Smooth muscle cell (in vitro differentiated cells): ENCODE data around the gene GSK3A. TPM values are rescaled to one million over a fixed set of nuclear protein-coding genes. Genes with fewer than 3 reads are reported as not detected.

ENCODE experiments used
- DNase-seq: peaks from one replicate; lab custom pipeline; 2025; ENCODE audit not compliant: unreplicated experiment; lab: John Stamatoyannopoulos, UW
- H2AFZ ChIP-seq: fragments of 200-600 bp; sonication (generic); 2 replicates; pipeline ENCODE4 v1.6.0; 2016; ENCODE audit warnings: antibody characterized with exemption, low read depth, mild to moderate bottlenecking
- H3F3A ChIP-seq: fragments of 200-600 bp; sonication (generic); 2 replicates; pipeline ENCODE4 v1.6.0; 2017; ENCODE audit warnings: antibody characterized with exemption, low read depth
- H3K27ac ChIP-seq: fragments of 200-600 bp; sonication (generic); 2 replicates; pipeline ENCODE4 v1.5.1; 2016; ENCODE audit warnings: low read depth, mild to moderate bottlenecking
- H3K27me3 ChIP-seq: fragments of 200-600 bp; sonication (generic); 2 replicates; pipeline ENCODE4 v1.6.1; 2016; ENCODE audit warnings: low read depth, mild to moderate bottlenecking
- H3K36me3 ChIP-seq: fragments of 200-600 bp; sonication (generic); 2 replicates; pipeline ENCODE4 v1.5.1; 2016; ENCODE audit warnings: low read depth
- H3K4me1 ChIP-seq: fragments of 200-600 bp; sonication (generic); 2 replicates; pipeline ENCODE4 v1.5.1; 2016; ENCODE audit warnings: low read depth
- H3K4me2 ChIP-seq: fragments of 200-600 bp; sonication (generic); 2 replicates; pipeline ENCODE4 v1.6.0; 2016; ENCODE audit warnings: mild to moderate bottlenecking
- H3K4me3 ChIP-seq: fragments of 200-600 bp; sonication (generic); 2 replicates; pipeline ENCODE4 v1.5.1; 2016; ENCODE audit warnings: mild to moderate bottlenecking
- H3K79me2 ChIP-seq: fragments of 200-600 bp; sonication (generic); 2 replicates; pipeline ENCODE4 v1.6.0; 2016; ENCODE audit warnings: low read depth, mild to moderate bottlenecking
- H3K9ac ChIP-seq: fragments of 200-600 bp; sonication (generic); 2 replicates; pipeline ENCODE4 v1.6.0; 2016; ENCODE audit warnings: low read depth
- H3K9me3 ChIP-seq: fragments of 200-600 bp; sonication (generic); replicated peaks from 2 replicates; pipeline ENCODE4 v1.5.1; 2016; ENCODE audit warnings: low read depth
- H4K20me1 ChIP-seq: fragments of 200-600 bp; sonication (generic); 2 replicates; pipeline ENCODE4 v1.6.0; 2016; ENCODE audit warnings: low read depth
- CTCF ChIP-seq: fragments of 200-600 bp; sonication (generic); IDR thresholded peaks from 2 replicates; pipeline ENCODE4 v1.5.1; 2017; ENCODE audit warnings: borderline replicate concordance, mild to moderate bottlenecking, antibody characterized with exemption; ENCODE audit not compliant: insufficient read depth, poor library complexity, severe bottlenecking
- WGBS: methylation state at CpG from one replicate; pipeline ENCODE4 v1.1.7; 2016; ENCODE audit warnings: low lambda C conversion rate; 5-methylcytosine and 5-hydroxymethylcytosine counted together
- polyA plus RNA-seq: library from polyadenylated mRNA; unstranded; fragments of >200 nt; fragmentation: Nextera tagmentation; extraction: Ambion mirVana; gene quantifications from 2 replicates; pipeline ENCODE4 v1.2.1, GENCODE V29; 2016
- total RNA-seq: library from RNA; depleted of rRNA; stranded (reverse); fragments of >200 nt; gene quantifications from 2 replicates; pipeline ENCODE4 v1.2.3, GENCODE V29; 2014

GSK3A gene
- total and polyA plus RNA-seq, 2 experiments from 2014 or later = 27.4 to 39.0 TPM

DNA sequence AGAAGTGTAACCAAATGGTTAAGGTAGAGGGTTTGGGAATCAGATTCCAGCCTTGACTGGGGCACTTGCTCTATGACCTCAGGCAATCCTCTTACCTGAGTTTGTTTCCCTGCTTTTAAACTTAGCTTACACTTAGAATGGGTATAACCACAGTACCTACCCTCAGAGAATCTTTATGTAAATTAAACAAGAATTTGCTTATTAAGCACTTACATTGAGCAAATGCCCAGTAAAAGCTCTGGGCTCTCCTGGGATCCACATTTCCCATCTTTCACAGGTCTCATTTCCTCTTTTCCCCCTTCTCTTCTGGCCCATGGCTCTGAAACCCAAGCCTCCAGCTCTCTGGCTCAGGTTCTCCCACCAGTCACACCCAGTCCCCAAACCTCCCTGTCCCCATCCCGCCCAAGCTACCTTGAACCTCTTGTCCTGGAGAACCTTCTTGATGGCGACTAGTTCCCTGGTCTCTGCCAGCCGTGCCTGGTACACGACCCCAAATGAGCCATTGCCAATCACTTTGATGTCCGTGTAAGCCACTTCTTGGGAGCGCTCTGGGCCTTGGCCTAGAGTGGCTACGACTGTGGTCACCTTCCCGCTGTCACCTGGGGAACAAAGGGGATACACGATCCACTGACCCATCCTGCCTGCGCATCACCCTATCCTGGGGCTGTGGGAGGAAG, 2.7 kb downstream of the GSK3A start:
- Histone ChIP-seq H3F3A (peaks cover 5% of the 10 kb centered on the region), H3K27ac (no peak overlapping the region), H3K27me3 (no peaks in the 10 kb centered on the region), H4K20me1 (peaks cover 57% of the 10 kb centered on the region), H3K36me3 (no peaks in the 10 kb centered on the region), H2AFZ (no peak overlapping the region), H3K9me3 (no peaks in the 10 kb centered on the region), H3K4me3 (no peak overlapping the region), H3K4me2 (no peak overlapping the region), H3K4me1 (peaks cover 15% of the 10 kb centered on the region), H3K9ac (no peak overlapping the region), H3K79me2 (peaks cover 42% of the 10 kb centered on the region)
- DNase-seq = no peak
- 97% methylated on average over 10 of the region's 10 CpGs for WGBS
- TF ChIP-seq CTCF = no peak

DNA sequence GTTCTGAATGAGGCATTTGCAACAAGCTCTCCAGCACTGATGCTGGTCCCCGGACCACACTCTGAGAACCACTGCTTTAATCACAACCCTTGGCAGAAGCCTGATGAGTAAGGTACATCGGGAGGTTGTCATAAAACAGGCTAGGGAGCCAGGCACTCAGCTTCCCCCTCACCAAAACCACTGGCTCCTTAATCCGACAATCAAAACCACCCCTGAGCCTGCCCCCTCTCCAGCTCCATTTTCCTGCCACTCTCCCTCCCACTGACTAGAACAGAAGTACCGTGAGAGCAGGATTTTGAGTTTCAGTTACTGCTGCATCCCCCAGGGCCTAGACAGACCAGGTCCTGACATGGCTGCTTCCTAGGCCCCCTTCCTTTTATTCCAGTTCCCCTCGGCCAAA, 7.2 kb downstream of the GSK3A start:
- Histone ChIP-seq H4K20me1 (peaks cover 85% of the 10 kb centered on the region), H3K4me2 (no peak overlapping the region), H3K4me1 (no peaks in the 10 kb centered on the region), H3K9ac (no peak overlapping the region), H3K79me2 (peaks cover 22% of the 10 kb centered on the region), H3K27me3 (no peaks in the 10 kb centered on the region), H3K9me3 (no peaks in the 10 kb centered on the region), H3K36me3 (no peaks in the 10 kb centered on the region), H3K4me3 (no peak overlapping the region), H2AFZ (no peak overlapping the region), H3K27ac (no peak overlapping the region), H3F3A (no peaks in the 10 kb centered on the region)
- DNase-seq = no peak
- 95% methylated on average over 5 of the region's 5 CpGs for WGBS
- no peak for TF ChIP-seq CTCF

GRCh38 chr19:42234364-42234763, 8.0 kb downstream of the GSK3A start:
- Histone ChIP-seq H3K27ac (no peak overlapping the region), H4K20me1 (peaks cover 85% of the 10 kb centered on the region), H3K4me1 (no peaks in the 10 kb centered on the region), H3K36me3 (no peaks in the 10 kb centered on the region), H2AFZ (no peak overlapping the region), H3K79me2 (peaks cover 14% of the 10 kb centered on the region), H3K4me2 (no peak overlapping the region), H3K9ac (no peak overlapping the region), H3K4me3 (no peak overlapping the region), H3F3A (no peaks in the 10 kb centered on the region), H3K27me3 (no peaks in the 10 kb centered on the region), H3K9me3 (no peaks in the 10 kb centered on the region)
- WGBS = 98% methylated on average over 11 of the region's 11 CpGs
- DNase-seq = no peak
- TF ChIP-seq CTCF = no peak
